ENCODE data around the gene RUBCNL. TPM values are rescaled to one million over a fixed set of nuclear protein-coding genes. Genes with fewer than 3 reads are reported as not detected.

RUBCNL gene
- total RNA-seq, 1 experiment from 2014 or later: 0.42 TPM

- TF ChIP-seq ZBTB33 (IDR thresholded peaks at IDR 0.05; ENCODE audit: extremely low read depth, insufficient replicate concordance, low read length) (no peak), EGR1 (IDR thresholded peaks at IDR 0.05; ENCODE audit: low read depth) (no peak), ELF1 (IDR thresholded peaks at IDR 0.05; ENCODE audit: borderline replicate concordance, low read depth) (no peak), CBX3 (IDR thresholded peaks at IDR 0.05; ENCODE audit: low read depth) (no peak), MAX (IDR thresholded peaks at IDR 0.05) (no peak), SRF (IDR thresholded peaks at IDR 0.05; ENCODE audit: low read depth) (no peak), ZFX (IDR thresholded peaks at IDR 0.05) (no peak), EZH2phosphoT487 (IDR thresholded peaks at IDR 0.05; ENCODE audit: borderline replicate concordance) (no peak)
Observed at GRCh38 chr13:46382224-46382623, 4.8 kb downstream of the RUBCNL start (continued).

GRCh38 chr13:46380242-46380641 is 6.8 kb downstream of the RUBCNL start:
- no TSS peak for BruUV-seq (replicated peaks)
- CTCF ChIA-PET: no interaction called here
- no peak for TF ChIP-seq ELF1 (IDR thresholded peaks at IDR 0.05; ENCODE audit: borderline replicate concordance, low read depth)
- TF ChIP-seq REST (IDR thresholded peaks at IDR 0.05; ENCODE audit: low read depth): no peak

More at GRCh38 chr13:46380242-46380641, 6.8 kb downstream of the RUBCNL start:
- Histone ChIP-seq H3K79me2 (ENCODE audit: insufficient read depth, low read length) (no peaks in the 10 kb centered on the region), H3K9ac (ENCODE audit: low read length) (no peak overlapping the region), H2AFZ (ENCODE audit: low read depth, low read length, poor library complexity, severe bottlenecking) (no peak overlapping the region), H3K4me2 (ENCODE audit: low read length) (no peak overlapping the region), H3K27ac (ENCODE audit: low read depth, low read length) (no peak overlapping the region), H4K20me1 (ENCODE audit: insufficient read depth) (no peaks in the 10 kb centered on the region), H3K4me1 (ENCODE audit: control insufficient read depth in 1 of 2, insufficient read depth in 2 of 2, low read length in 2 of 2) (no peaks in the 10 kb centered on the region), H3K27me3 (ENCODE audit: insufficient read depth, low read length) (no peaks in the 10 kb centered on the region), H3K36me3 (ENCODE audit: control insufficient read depth in 1 of 2, insufficient read depth in 2 of 2, low read length in 2 of 2) (no peaks in the 10 kb centered on the region), H3K9me3 (ENCODE audit: control insufficient read depth in 1 of 2, insufficient read depth in 1 of 2, low read depth in 1 of 2, low read length in 2 of 2) (no peaks in the 10 kb centered on the region), H3K4me3 (replicated peaks in 1 of 2; ENCODE audit: low read depth in 1 of 2, low read length in 2 of 2) (no peak overlapping the region), H3K9me2 (ENCODE audit: insufficient read depth) (no peaks in the 10 kb centered on the region)
- DNase-seq (ENCODE audit: low read depth, low spot score): no peak
- POLR2A ChIA-PET: no interaction called here
- intact Hi-C loops (cut with micrococcal nuclease): no loop called here
- RAD21 ChIA-PET (ENCODE audit: low non-redundant PET in 1 of 2, low total read pairs in 2 of 2, uncharacterized antibody in 2 of 2, unreplicated experiment in 2 of 2): no interaction called here
- ATAC-seq: no peak
